ENCODE results near the gene LCN1.
"Not testable (repeated sequence)": the region's sequence is repeated elsewhere in the genome, so short reads cannot be mapped to it uniquely, and the experiment has no call there.

LCN1 gene

GRCh38 chr9:135524130-135524861 lies 3.1 kb downstream of the LCN1 start:
- no peak for FAIRE-seq

GRCh38 chr9:135525241-135526088 lies 4.2 kb downstream of the LCN1 start:
- FAIRE-seq, result no peak

DNA sequence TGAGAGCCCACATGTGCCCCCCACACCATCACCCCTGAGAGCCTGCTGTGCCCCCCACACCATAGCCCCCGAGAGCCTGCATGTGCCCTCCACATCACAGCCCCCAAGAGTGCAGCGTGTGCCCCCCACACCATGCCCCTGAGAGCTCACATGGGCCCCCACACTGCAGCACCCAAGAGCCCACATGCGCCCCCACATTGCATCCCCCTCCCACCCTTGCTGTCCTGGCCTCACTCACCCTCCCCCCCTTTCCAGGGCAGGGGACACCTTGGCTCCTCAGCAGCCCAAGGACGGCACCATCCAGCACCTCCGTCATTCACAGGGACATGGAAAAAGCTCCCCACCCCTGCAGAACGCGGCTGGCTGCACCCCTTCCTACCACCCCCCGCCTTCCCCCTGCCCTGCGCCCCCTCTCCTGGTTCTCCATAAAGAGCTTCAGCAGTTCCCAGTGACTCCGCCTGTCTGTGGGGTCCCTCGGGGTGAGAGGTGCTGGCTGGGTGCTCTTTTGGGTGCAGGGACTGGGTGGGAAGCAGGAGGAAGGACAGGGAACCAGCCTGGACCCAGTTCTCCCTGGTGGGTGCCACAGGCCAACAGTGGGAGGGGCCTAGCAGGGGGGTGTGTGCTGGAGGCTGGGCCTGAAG lies 5.0 kb downstream of the LCN1 start:
- no peak for FAIRE-seq

- FAIRE-seq, result no peak
Measured at GRCh38 chr9:135526730-135527571, 5.7 kb downstream of the LCN1 start.

DNA sequence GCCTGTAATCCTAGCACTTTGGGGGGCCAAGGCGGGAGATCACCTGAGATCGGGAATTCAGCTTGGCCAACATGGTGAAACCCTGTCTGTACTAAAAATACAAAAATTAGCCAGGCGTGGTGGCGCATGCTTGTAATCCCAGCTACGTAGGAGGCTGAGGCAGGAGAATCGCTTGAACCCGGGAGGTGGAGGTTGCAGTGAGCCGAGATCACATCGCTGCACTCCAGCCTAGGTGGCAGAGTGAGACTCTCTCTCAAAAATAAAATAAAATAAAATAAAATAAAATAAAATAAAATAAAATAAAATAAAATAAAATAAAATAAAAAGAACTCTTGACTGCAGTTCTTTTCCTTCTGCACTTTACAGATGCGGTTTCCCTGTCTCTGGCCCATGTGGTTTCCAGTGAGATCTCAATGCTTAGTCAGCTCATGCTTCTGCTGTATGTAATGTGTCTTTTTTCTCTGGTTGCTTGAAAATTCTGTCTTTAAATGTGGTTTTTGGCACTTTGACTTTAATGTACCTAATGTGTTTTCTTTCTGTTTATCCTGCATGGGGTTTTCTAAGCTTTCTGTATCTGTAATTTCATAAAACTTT lies 7.7 kb downstream of the LCN1 start:
- FAIRE-seq, result not testable (repeated sequence)

- FAIRE-seq, result no peak
Measured at GRCh38 chr9:135530146-135530545, 8.9 kb downstream of the LCN1 start.

DNA sequence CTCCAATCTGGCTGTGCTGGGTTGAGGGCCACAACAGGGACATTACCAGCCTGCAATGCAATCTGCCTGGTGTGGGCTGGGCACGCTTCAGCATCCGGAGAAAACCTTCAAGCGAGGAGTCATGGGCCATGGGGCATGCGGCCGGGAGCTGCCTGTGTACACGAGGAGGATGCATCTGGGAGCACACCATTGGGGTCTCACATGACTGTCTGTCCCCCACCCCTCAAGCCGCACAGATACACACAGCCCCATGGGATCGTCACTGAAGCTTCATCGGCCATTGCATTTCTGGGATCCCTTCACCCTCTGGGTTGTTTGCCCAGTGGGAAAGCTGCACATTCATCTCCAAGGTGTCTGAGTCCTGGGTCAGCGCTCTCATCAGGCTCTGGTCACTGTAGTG lies 9.9 kb downstream of the LCN1 start:
- no peak for FAIRE-seq

- no peak for FAIRE-seq
Measured at GRCh38 chr9:135533113-135533512, 11.9 kb downstream of the LCN1 start.

- FAIRE-seq, result no peak
Measured at GRCh38 chr9:135533674-135534073, 12.4 kb downstream of the LCN1 start.

DNA sequence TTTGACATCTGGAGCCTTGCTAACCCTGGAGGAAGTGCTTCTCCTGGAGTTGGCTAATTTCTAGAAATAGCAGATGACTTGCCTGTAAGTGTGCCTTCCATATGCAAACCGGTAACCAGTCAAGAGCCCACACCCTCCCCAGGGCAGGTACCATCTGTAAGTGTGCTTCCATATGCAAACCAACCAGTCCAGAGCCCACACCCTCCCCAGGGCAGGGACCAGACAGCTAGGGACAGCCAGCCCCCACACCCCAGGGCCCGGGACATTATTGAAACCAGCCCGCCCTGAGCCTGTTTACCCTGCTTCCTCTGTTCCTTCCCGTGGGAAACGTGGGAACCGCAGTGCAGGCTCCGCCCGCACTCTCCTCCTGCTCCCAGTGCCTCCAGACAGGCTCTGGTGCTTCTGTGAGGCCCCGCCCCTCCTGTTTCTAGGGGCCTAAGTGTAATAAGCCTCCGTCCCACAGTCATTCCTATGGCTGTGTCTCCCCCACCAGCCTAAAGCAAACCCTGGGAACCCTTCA lies 13.0 kb downstream of the LCN1 start:
- FAIRE-seq, result not testable (repeated sequence)

- FAIRE-seq, result not testable (repeated sequence)
Measured at GRCh38 chr9:135534826-135535225, 13.6 kb downstream of the LCN1 start.

DNA sequence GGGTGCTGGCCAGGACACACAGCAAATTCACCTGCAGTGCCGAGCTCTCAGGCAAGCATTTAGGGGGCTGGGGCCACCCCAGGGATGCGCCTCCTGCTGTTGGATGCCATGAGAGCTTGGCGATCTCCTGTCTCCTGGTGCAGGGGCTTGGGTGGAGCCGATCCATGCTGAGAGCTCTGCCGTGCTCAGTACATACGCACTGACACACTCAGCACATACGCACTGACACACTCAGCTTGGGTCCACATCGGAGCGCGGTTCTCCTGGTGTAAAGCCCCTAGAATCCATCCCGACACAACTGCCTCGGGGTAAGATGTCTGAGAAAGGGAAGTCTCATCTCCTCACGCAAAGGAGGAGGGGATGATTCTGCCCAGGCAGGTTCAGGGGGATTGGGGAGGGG lies 14.4 kb downstream of the LCN1 start:
- FAIRE-seq, result not testable (repeated sequence)

DNA sequence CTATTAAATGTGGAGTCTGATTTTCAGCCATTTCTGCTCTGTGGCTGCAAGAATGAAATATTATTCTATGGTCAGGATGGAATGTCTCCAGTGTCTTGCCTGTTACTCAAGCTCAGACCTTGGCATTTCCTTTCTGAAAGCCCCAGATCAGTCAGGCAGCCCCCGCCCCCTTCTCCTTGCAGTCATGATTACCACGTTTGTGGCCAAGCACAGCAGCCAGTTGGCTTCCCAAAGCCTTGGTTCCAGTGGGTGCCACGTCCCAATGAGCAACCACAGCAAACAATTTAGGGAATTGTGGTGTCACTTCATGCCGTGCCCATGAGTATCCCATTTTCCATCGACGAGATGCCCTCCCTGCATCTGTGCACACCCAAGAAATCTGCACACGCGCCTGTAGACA lies 15.0 kb downstream of the LCN1 start:
- no peak for FAIRE-seq

- FAIRE-seq, result not testable (repeated sequence)
Measured at GRCh38 chr9:135543262-135543894, 22.1 kb downstream of the LCN1 start.

DNA sequence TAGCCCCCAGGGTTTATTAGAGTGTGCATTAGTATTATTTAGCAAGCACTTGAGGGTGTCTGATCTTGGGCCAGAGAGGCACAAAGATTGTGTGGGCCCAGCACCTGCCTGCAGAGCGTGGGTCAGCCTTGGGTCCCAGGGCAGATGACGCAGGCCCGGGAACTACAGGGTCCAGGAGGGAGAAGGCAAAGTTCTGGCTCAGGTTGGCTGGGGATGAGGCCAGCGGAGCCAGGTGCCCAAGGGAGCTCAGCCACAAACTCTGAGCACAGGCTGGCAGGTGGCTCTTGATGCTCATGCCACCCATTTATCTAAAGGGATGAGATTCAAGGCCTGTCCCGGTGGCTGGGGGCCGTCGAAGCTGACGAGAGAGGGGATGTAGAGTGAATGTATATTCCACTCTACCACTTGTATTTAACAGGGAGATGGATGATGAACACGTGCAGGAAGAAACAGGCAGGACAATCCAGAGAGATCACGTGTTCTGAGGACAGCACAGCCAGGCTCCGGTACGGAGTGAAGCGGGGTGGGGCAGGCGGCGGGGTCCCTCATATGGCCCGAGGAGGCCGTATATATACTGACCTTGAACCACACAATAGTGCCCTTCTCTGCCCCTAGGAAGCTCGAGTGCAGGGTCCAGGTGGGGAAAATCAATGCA lies 23.9 kb downstream of the LCN1 start:
- FAIRE-seq, result no peak

DNA sequence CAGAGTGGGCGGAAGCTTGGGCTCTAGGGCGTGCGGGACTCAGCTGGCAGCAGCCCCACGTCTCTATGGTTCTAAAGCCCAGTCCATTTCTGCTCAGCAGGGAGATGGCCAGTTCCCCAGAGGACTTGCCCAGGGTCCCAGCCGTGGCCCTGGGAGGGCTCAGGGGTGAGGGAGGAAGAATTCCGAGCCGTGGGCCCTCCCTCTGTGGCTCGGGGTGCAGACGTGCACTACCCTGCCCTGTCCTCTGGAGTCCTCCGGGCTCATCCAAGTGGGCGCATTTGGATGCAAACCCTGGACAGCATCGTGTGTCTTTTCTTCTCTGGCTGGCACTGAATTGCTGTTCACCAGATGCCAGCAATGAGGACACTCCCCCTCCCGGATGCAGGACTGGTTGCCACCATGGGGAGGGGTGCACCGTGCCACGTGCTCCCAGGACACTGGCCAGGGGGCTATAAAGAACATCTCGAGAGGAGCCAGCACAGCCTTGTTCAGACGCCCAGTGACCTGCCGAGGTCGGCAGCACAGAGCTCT lies 24.5 kb downstream of the LCN1 start, which contains the start of gene OBP2A:
OBP2A (plus strand) TSS at position 481 of the 531 bp plus-strand sequence. CDS start 55 bp downstream, outside the sequence.
- FAIRE-seq, result not testable (repeated sequence)

DNA sequence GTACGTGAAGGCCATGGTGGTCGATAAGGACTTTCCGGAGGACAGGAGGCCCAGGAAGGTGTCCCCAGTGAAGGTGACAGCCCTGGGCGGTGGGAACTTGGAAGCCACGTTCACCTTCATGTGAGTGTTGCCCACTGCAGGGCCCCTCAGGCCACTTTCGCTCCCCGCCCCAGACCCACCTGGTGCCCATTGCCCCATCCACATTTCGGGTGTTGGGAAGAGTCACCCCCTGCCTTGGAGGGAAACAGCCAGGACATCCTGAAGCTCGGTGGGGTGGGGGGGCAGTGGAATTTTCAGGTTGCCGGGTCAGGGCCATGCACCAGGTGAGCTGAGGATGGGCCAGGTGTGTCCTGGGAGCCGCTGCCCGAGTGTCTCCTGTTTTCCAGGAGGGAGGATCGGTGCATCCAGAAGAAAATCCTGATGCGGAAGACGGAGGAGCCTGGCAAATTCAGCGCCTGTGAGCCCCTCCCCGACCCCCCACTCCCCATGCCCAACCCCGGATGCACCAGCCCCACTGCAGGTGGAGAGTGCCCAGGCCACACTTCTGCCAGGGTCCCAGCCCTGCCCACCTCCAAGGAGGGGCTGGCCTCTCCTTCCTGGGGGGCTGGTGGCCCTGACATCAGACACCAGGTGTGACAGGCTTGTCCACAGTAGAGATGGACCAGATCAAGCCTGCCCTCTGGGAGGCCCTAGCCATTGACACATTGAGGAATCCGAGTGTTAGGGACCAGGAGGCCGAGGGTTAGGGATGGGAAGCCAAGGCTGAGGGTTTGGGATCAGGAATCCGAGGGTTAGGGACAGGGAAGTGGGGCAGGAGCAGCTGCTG lies 25.8 kb downstream of the LCN1 start:
- FAIRE-seq, result not testable (repeated sequence)

DNA sequence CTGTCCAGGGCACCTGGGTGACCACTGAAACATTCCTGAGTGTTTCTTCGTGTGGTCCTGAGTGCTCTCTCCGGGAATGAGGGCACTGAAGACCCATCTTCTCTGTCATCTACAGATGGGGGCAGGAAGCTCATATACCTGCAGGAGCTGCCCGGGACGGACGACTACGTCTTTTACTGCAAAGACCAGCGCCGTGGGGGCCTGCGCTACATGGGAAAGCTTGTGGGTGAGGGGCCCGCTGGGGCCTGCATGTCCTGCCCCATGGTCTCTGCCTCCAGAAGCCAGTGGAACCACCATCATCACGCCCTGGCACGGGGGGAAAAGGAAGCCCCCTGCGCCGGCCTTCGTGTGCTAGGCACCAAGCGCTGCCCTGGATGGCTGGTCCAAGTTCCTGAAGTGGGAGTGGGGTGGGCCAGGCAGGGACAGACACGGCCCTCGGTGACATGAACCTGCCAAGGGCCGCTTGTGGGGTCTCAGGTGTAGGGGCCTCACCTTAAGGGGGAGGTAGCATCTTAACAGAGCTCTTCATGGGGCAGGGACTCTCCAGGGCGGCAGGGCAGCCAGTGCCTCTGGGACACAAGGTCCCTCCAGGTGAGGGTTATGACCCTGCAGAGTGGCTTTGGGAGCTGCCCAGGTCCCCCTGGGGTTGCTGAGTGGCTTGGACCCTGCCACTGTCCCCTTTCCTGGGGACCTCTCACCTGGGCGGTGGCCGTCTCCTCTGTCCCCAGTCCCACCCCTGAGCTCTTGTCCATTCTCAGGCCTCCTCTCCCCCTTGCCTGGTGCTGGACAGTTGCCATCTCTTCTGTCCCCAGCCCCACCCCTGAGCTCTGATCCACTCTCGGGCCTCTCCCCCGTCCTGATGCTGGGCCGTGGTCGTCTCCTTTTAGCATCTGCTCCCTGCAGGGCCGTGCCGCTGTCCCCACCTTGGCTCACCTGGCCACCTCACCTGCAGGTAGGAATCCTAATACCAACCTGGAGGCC lies 26.8 kb downstream of the LCN1 start:
- FAIRE-seq, result no peak
